Effector memory CD8-positive, alpha-beta T cell (primary cell): Measurements from ENCODE around the gene CTTNBP2NL.

Source experiments
- ATAC-seq: fragments of 150-1000 bp; cut with Tn5 transposase; replicated peaks from 2 replicates; pipeline ENCODE4 v1.10.0; 2021; ENCODE audit warnings: mild to moderate bottlenecking, moderate library complexity
- DNase-seq, 3 experiments: peaks; one replicate each; pipeline ENCODE4 v3.0.0; 2021
- H3K27ac Mint-ChIP-seq, 2 donors: one replicate each; pipeline ENCODE4 v1.8.0; 2022; ENCODE audit warnings: mild to moderate bottlenecking in 2 of 2, mixed read lengths in 2 of 2, moderate library complexity in 2 of 2
- H3K27me3 Mint-ChIP-seq, 2 donors: one replicate each; pipeline ENCODE4 v1.8.0; 2022; ENCODE audit warnings: mixed read lengths in 2 of 2
- H3K36me3 Mint-ChIP-seq: one replicate; pipeline ENCODE4 v1.8.0; 2022; ENCODE audit warnings: mild to moderate bottlenecking, moderate library complexity, mixed read lengths; ENCODE audit not compliant: insufficient read depth
- H3K4me1 Mint-ChIP-seq, 2 donors: one replicate each; pipeline ENCODE4 v1.8.0; 2022; ENCODE audit warnings: low read depth in 2 of 2, mixed read lengths in 2 of 2
- H3K4me3 Mint-ChIP-seq, 2 donors: one replicate each; pipeline ENCODE4 v1.8.0; 2022; ENCODE audit warnings: mild to moderate bottlenecking in 2 of 2, mixed read lengths in 2 of 2, moderate library complexity in 2 of 2
- H3K9me3 Mint-ChIP-seq, 2 donors: one replicate each; pipeline ENCODE4 v1.8.0; 2022; ENCODE audit warnings: mixed read lengths in 2 of 2
- total RNA-seq, 9 experiments: gene quantifications; one replicate each; lab custom pipeline; 2026; lab: John Stamatoyannopoulos, UW

The CTTNBP2NL gene, protein sequence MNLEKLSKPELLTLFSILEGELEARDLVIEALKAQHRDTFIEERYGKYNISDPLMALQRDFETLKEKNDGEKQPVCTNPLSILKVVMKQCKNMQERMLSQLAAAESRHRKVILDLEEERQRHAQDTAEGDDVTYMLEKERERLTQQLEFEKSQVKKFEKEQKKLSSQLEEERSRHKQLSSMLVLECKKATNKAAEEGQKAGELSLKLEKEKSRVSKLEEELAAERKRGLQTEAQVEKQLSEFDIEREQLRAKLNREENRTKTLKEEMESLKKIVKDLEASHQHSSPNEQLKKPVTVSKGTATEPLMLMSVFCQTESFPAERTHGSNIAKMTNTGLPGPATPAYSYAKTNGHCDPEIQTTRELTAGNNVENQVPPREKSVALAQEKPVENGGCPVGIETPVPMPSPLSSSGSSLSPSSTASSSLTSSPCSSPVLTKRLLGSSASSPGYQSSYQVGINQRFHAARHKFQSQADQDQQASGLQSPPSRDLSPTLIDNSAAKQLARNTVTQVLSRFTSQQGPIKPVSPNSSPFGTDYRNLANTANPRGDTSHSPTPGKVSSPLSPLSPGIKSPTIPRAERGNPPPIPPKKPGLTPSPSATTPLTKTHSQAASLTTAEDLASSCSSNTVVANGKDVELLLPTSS
- total RNA-seq = 0 to 1.9 (median 0.79) reads per million in 9 experiments

DNA sequence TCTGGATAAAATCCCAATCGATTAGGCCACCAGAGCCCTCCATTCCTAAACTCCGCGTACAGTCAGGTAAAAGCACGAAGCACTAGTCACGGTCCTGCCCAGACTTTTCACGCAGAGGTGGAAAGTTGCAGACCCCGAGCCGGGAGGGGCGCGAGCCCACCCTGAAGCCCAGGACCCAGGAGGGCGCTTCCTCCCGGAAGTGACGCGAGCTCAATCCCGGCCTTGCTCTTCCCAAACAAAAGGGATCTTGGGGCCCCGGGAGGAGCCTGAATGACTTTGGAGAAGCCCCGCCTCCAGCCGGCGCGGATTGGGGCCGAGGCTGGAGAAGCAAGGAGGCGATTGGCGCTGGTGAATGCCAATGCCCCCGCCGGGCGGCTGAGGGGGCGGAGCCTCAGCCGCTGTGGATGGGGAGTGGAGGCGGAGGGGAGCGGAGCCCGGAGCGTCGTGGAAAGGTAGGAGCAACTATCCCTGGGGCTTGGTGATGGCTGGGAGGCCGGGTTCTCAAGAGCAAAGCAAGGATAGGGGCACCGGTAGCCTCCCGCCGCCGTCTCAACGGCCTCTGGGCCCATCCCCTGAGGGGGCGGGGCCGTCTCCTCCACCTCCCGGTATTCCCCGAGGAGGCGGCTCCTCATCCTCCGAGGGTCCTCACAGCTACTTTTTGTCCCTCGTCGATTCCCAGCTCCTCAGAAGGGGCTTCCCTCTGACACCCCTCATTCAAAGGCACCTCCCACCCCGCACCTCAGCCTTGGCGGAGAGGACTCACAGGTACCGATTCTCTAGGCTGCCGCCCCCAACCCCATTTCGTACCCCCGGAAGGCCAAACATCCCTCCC lies at the start of gene CTTNBP2NL:
Gene CTTNBP2NL, plus strand, starts transcription at position 394 of the 832 bp plus-strand sequence. CDS start 19,952 bp downstream, outside the sequence.
- H3K36me3 Mint-ChIP-seq = no peaks in the 10 kb centered on the region
- no peaks in the 10 kb centered on the region for H3K9me3 Mint-ChIP-seq
- H3K27ac Mint-ChIP-seq = peak within 1 kb of the TSS; percentile 62 to 79
- peaks cover 12 to 34% of the 10 kb centered on the region in 2 donors for H3K27me3 Mint-ChIP-seq
- DNase-seq = peak; percentile 56 to 62 (median 57)
- ATAC-seq = peak; percentile 97
- peak within 1 kb of the TSS; percentile 83 to 86 for H3K4me3 Mint-ChIP-seq
- peaks cover 14 to 21% of the 10 kb centered on the region in 2 donors for H3K4me1 Mint-ChIP-seq

DNA sequence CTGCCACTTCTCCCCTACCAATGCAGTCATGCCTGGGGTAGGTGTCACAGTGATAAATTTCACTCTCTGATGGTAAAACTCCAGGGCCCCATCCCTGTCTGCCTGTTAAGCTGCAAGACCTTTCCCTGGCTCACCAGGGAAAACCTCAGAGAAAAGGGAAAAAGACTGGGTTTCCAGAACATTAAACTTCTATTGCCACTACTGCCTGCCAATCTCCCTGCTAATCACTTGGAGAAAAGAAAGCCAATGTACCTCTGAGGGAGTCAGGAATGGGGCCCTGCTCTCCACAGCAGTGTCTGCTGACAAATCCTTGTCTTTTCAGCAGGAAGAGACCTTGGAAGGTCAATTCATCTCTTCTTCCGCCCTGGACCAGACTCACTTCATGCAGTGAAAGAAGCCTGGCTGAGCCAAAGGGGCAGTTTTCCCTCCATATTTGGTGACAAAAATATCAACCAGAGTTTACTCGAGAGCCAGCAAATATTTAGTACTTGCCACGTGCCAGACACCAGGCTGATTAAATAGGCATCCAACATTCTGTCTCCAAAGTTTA lies 49.1 kb upstream of the CTTNBP2NL start:
- peaks cover 0 to 2% of the 10 kb centered on the region in 2 donors for H3K9me3 Mint-ChIP-seq
- no peaks in the 10 kb centered on the region for H3K36me3 Mint-ChIP-seq
- peaks cover 12 to 16% of the 10 kb centered on the region in 2 donors for H3K4me1 Mint-ChIP-seq
- H3K27me3 Mint-ChIP-seq = peaks cover 18 to 29% of the 10 kb centered on the region in 2 donors
- H3K4me3 Mint-ChIP-seq = no peak overlapping the region
- ATAC-seq = no peak
- no peak overlapping the region for H3K27ac Mint-ChIP-seq
- no peak for DNase-seq

DNA sequence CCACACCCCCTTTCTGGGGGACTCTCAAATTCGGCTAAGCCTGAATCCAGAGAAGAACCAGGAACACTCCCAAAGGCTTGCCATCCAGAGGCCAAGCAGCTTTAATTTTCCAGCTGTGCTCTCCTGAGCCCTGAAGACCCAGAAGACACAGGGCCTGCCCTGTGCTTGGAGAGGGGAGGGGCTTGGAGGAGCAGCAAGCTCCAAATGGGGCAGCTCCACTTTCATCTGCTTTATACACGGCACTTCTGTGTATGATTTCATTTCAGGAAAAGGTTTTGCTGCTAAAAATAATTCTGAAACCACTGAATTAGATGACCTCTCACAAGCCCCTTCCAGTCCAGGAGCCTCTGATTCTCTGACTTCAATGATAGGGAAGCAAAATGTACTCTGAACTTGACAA lies 39.2 kb upstream of the CTTNBP2NL start:
- no peaks in the 10 kb centered on the region for H3K9me3 Mint-ChIP-seq

DNA sequence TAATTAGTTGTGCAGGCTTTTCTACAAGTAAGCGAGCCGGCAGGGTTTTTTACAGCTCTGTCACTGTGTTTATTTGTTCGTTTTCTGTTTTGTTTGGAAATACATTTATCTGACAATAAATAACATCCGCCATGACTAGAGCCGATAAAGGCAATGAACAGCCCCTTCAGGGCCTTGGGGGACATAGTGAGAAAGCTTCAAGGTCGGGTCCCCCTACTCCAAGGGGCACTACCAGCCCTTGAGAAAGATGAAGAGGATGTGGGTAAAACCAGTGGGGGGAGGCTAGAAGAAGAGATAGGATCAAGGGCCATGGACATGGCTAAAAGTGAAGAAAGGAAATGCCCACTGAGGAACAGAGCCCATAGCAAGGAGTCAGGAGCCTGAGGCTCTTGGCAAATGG lies 38.5 kb upstream of the CTTNBP2NL start:
- Mint-ChIP-seq H3K27me3 (peaks cover 41 to 90% of the 10 kb centered on the region in 2 donors), H3K4me1 (peaks cover 0 to 3% of the 10 kb centered on the region in 2 donors), H3K36me3 (no peaks in the 10 kb centered on the region), H3K9me3 (no peaks in the 10 kb centered on the region), H3K4me3 (no peak overlapping the region), H3K27ac (no peak overlapping the region)
- no peak for ATAC-seq
- no peak for DNase-seq

More for the DNA sequence above, 39.2 kb upstream of the CTTNBP2NL start:
- no peak for DNase-seq
- ATAC-seq = no peak
- H3K36me3 Mint-ChIP-seq = no peaks in the 10 kb centered on the region
- peaks cover 36 to 90% of the 10 kb centered on the region in 2 donors for H3K27me3 Mint-ChIP-seq
- H3K4me1 Mint-ChIP-seq = peaks cover 0 to 3% of the 10 kb centered on the region in 2 donors
- no peak overlapping the region for H3K4me3 Mint-ChIP-seq
- H3K27ac Mint-ChIP-seq = no peak overlapping the region

DNA sequence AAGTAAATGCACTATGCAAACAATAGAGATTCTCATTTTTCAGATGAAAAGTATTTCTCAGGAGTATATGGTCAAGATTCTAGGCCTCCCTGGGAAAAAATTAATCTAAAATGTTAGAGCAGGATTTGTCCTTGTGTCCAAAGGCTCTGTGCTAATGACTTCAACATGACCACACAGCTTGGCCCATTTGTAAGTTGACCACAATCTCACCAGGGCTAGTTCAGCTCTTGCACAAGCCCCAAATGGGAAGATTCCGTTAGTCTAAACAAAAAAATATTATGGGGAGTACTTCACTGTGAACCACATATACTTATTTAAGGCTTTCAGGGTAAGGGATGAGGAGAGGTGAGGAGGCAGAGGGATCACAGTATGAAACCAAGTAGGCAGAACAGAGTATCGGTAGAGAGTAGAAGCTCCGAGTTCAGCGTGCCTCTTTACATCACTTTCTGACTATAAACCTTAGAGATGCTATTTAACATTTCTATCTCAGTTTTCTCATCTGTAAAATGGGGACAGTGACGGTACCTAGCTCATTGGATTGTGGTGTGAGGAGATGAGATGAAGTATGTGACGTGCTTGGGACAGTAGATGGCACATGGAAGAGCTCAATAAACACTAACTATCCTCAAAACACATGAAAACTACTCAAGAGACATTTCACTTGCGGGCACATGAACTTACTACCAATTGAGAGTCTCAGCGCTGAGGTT lies 37.8 kb upstream of the CTTNBP2NL start:
- Mint-ChIP-seq H3K27ac (no peak overlapping the region), H3K36me3 (no peaks in the 10 kb centered on the region), H3K27me3 (peaks cover 49 to 96% of the 10 kb centered on the region in 2 donors), H3K4me1 (peaks cover 0 to 3% of the 10 kb centered on the region in 2 donors), H3K4me3 (no peak overlapping the region), H3K9me3 (no peaks in the 10 kb centered on the region)
- ATAC-seq = no peak
- DNase-seq = no peak

DNA sequence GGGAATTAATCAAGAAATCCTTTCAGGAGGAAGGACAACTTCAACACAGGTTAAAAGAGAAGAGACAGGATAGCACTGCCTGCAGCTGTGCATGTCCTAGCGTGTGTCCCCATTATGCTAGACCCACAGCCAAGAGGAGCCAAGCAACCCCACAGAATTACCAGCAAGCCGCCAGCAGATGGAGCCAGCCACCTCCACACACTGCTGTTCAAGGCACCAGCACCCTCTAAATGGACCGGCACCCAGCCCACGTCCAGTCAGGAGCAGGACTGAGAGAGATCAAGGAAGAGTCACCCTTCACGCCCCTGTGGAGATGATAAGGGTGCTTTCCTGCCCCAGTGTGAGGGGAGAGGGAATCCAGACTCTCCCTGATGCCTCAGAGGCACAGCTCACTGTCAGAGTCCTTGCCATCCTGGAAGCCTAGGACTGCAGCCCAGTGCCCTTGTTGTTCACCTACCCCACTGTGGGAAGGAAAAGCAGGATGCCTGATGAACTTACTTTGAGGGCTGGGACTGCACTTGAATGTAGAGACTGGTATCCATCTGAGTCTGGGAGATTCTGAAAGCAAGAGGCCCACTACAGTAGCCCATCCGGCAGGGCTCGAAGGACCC lies 37.1 kb upstream of the CTTNBP2NL start:
- DNase-seq (peak; percentile 13 to 33 (median 16)), ATAC-seq (peak; percentile 54)
- H3K4me1 Mint-ChIP-seq = peaks cover 0 to 3% of the 10 kb centered on the region in 2 donors
- peaks cover 55 to 91% of the 10 kb centered on the region in 2 donors for H3K27me3 Mint-ChIP-seq
- H3K36me3 Mint-ChIP-seq = peaks cover 3% of the 10 kb centered on the region
- H3K9me3 Mint-ChIP-seq = no peaks in the 10 kb centered on the region
- H3K4me3 Mint-ChIP-seq = no peak overlapping the region
- H3K27ac Mint-ChIP-seq = no peak overlapping the region

DNA sequence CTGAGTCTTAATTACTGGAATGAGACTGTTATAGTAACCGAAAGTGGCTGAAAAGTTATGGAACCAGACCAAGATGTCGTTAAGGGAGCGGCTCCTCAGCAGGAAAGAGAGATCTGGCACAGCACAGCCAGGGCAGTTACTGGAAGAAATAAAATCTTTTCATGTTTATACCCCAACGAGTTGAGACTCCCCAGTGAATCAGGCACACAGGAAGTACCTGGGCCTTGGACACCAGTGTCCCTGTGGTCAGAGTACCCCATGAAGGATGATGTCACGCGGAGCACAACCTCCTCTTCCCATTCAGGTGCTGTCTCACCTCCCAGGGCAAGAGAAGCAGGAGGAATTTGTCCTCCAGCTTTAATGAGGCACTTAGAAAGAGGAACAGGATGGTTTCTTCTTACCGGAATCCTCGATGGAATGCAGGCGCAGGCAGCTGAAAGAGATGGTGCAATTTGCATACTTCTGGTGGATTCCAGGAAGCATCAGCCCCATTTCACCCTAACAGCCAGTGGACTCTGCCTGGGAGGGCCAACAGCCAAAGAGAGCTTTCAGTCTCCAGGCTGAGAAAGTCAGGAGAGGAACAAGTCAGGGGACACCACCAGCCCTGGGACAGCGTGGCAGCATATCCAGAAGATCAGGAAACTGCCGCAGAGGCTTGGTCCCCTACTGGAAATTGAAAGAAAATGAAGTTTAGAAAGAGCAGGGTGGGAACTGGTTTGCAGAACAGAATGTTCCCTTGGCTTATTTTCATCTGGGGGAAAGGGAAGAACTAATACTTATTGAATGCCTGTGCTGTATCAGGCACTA lies 35.9 kb upstream of the CTTNBP2NL start:
- peaks cover 51 to 78% of the 10 kb centered on the region in 2 donors for H3K27me3 Mint-ChIP-seq
- peaks cover 0 to 3% of the 10 kb centered on the region in 2 donors for H3K4me1 Mint-ChIP-seq
- peaks cover 3% of the 10 kb centered on the region for H3K36me3 Mint-ChIP-seq
- ATAC-seq = no peak
- no peak overlapping the region for H3K4me3 Mint-ChIP-seq
- no peak for DNase-seq
- H3K27ac Mint-ChIP-seq = no peak overlapping the region
- no peaks in the 10 kb centered on the region for H3K9me3 Mint-ChIP-seq

DNA sequence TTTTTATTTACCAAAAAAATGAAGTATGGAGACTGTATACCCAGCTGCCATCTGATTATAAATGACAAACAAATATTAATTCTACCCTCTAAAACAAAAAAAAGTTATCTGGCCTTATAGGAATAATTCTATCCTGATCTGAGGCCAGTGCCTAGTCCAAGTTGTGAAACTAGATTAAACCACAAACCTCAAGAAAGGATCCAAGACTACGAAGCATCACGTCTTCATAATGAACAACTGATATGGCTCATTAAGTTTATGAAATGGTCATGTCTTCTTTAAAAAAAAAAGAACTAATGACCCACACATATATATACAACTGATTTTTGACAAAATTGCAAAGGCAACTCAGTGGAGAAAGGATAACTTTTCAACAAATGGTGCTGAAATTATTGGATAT lies 32.4 kb upstream of the CTTNBP2NL start:
- Mint-ChIP-seq H3K9me3 (no peaks in the 10 kb centered on the region), H3K27ac (no peak overlapping the region), H3K36me3 (peaks cover 7% of the 10 kb centered on the region), H3K4me1 (peaks cover 0 to 3% of the 10 kb centered on the region in 2 donors), H3K27me3 (peaks cover 48 to 55% of the 10 kb centered on the region in 2 donors), H3K4me3 (no peak overlapping the region)
- ATAC-seq (no peak), DNase-seq (no peak)

DNA sequence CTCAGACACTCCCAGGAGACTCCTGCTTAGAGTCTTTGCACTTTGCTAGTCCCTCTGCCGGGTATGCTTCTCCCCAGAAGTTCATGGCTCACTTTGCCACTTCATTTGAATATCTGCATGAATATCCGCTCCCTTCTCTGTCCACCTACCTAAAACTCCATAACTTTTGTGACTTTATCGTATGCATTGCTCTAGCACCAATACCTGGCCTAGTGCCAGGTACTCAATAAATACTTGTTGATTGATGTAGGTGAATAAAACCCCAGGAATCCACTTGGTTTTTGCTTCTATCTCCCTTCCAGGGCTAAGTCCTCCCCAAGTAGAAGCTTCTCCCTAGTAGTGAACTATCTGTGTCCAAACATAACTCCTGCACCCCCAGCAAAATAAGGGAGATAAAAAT lies 27.8 kb upstream of the CTTNBP2NL start:
- peaks cover 49 to 51% of the 10 kb centered on the region in 2 donors for H3K27me3 Mint-ChIP-seq
- DNase-seq (no peak), ATAC-seq (no peak)
- H3K4me3 Mint-ChIP-seq = no peak overlapping the region
- H3K36me3 Mint-ChIP-seq = peaks cover 7% of the 10 kb centered on the region
- no peaks in the 10 kb centered on the region for H3K9me3 Mint-ChIP-seq
- H3K4me1 Mint-ChIP-seq = peaks cover 0 to 2% of the 10 kb centered on the region in 2 donors
- no peak overlapping the region for H3K27ac Mint-ChIP-seq

DNA sequence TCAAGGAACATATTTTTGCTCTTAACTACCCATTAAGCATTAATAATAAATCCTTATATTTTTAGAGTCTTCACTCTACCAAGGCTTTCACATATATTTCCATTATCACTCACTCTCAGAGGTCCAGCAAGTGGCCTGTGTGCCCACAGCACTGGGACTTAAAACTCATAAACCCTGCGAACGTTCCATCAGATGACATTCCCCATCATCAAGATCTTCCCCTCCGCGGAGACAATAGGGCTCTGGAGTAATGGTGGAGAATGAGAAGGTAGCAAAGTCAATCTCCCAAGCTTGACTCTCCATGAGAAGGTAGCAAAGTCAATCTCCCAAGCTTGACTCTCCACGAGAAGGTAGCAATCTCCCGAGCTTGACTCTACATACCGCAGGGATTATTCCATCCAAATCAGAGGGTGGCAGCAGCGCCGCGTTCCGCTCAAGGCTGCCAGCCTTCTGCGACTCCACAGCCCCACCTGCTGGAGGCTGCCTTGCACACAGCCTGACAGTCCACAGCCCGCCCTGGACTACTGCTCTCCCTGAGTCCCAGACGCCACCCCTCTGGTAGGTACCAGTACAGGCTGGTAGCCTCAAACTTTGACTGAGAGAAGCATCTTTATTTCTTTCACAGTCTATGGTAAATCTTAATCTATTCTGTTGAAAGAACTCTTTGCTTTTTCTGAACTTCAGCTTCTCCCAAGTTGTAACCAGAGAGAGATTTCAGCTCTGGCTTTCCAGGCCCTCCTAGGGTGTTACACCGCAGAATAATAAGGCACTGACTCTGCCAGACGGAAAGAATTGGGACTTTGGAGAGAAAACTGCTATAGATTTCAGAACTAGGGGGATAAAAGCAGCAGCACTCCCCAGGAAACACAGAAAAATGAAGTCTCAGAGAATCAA lies 26.4 kb upstream of the CTTNBP2NL start:
- H3K27ac Mint-ChIP-seq = no peak overlapping the region
- peaks cover 50 to 65% of the 10 kb centered on the region in 2 donors for H3K27me3 Mint-ChIP-seq
- no peak overlapping the region for H3K4me3 Mint-ChIP-seq
- peaks cover 4% of the 10 kb centered on the region for H3K36me3 Mint-ChIP-seq
- peak; percentile 100 for ATAC-seq
- no peaks in the 10 kb centered on the region for H3K9me3 Mint-ChIP-seq
- peaks cover 0 to 2% of the 10 kb centered on the region in 2 donors for H3K4me1 Mint-ChIP-seq
- peak; percentile 77 to 86 (median 78) for DNase-seq

DNA sequence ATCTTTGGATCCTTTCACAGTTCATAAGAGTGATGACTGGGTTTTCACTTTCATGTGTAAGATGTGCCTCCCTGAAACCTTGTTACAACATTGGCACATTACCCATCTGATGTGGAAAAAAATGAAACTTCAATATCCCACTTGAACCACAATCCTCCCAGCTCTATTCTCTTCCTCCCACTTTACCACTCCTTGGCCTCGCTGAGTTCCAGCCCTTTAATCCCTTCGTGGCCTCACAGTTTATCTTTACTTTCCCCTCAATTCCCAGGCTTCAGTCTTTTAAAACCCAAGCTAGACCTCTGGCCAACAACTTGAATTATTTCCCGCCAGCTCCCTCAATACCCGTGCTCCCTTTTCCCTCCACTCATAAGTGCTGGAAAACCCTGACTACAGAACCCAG lies 25.0 kb upstream of the CTTNBP2NL start:
- peaks cover 44 to 67% of the 10 kb centered on the region in 2 donors for H3K27me3 Mint-ChIP-seq
- no peaks in the 10 kb centered on the region for H3K36me3 Mint-ChIP-seq
- H3K4me1 Mint-ChIP-seq = peaks cover 0 to 2% of the 10 kb centered on the region in 2 donors
- no peak for ATAC-seq
- no peaks in the 10 kb centered on the region for H3K9me3 Mint-ChIP-seq
- H3K4me3 Mint-ChIP-seq = no peak overlapping the region
- no peak overlapping the region for H3K27ac Mint-ChIP-seq
- no peak for DNase-seq
